Measurements from ENCODE around the gene ZNF710.
"Not testable (repeated sequence)": the region's sequence is repeated elsewhere in the genome, so short reads cannot be mapped to it uniquely, and the experiment has no call there.

Gene ZNF710

GRCh38 chr15:90062462-90062932 is 61.4 kb downstream of the ZNF710 start:
- H3K4me3 Mint-ChIP-seq: no peak overlapping the region
- H3K9me3 Mint-ChIP-seq: no peaks in the 10 kb centered on the region
- H3K27ac Mint-ChIP-seq: peak overlapping the region; percentile 76
- peaks cover 50% of the 10 kb centered on the region for H3K4me1 Mint-ChIP-seq (ENCODE audit: low read depth)
- peaks cover 10% of the 10 kb centered on the region for H3K36me3 Mint-ChIP-seq (ENCODE audit: low read depth)
- peak; percentile 49 for DNase-seq
- no peaks in the 10 kb centered on the region for H3K27me3 Mint-ChIP-seq

- H3K36me3 Mint-ChIP-seq (ENCODE audit: low read depth): peaks cover 15% of the 10 kb centered on the region
- peaks cover 45% of the 10 kb centered on the region for H3K4me1 Mint-ChIP-seq (ENCODE audit: low read depth)
- H3K27me3 Mint-ChIP-seq: no peaks in the 10 kb centered on the region
- DNase-seq: no peak
- no peaks in the 10 kb centered on the region for H3K9me3 Mint-ChIP-seq
- H3K4me3 Mint-ChIP-seq: no peak overlapping the region
- peak overlapping the region; percentile 76 for H3K27ac Mint-ChIP-seq
Measured at GRCh38 chr15:90062973-90063769, 62.0 kb downstream of the ZNF710 start.

DNA sequence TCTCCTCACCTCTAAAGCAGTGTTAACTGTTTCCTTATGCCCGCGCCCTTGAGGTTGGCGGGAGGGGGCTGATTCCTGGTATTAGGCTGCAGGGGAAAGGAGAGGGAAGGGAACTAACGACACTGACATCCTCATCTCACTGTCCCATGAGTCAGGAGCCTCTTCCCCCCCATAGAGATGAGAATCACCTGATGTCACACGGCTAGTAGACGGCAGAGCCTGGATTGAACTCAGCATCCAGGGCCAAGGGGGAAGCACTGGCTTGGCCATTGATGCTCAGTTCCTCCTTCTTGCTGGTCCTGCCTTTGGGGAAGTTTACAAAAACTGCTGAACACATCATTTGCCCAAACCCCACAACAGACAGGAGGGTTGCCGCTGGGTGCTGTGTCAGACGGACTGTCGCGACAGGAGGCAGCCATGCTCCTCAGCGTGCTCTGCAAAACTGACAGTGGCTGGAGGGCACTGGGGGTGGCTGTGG is 62.7 kb downstream of the ZNF710 start:
- H3K27ac Mint-ChIP-seq: peak overlapping the region; percentile 57
- no peaks in the 10 kb centered on the region for H3K9me3 Mint-ChIP-seq
- peaks cover 38% of the 10 kb centered on the region for H3K4me1 Mint-ChIP-seq (ENCODE audit: low read depth)
- no peaks in the 10 kb centered on the region for H3K27me3 Mint-ChIP-seq
- no peak for DNase-seq
- peaks cover 19% of the 10 kb centered on the region for H3K36me3 Mint-ChIP-seq (ENCODE audit: low read depth)
- H3K4me3 Mint-ChIP-seq: no peak overlapping the region

GRCh38 chr15:90064911-90065681 is 64.0 kb downstream of the ZNF710 start:
- peaks cover 26% of the 10 kb centered on the region for H3K4me1 Mint-ChIP-seq (ENCODE audit: low read depth)
- H3K27me3 Mint-ChIP-seq: no peaks in the 10 kb centered on the region
- H3K27ac Mint-ChIP-seq: no peak overlapping the region
- peaks cover 27% of the 10 kb centered on the region for H3K36me3 Mint-ChIP-seq (ENCODE audit: low read depth)
- H3K4me3 Mint-ChIP-seq: no peak overlapping the region
- H3K9me3 Mint-ChIP-seq: no peaks in the 10 kb centered on the region
- DNase-seq: no peak

DNA sequence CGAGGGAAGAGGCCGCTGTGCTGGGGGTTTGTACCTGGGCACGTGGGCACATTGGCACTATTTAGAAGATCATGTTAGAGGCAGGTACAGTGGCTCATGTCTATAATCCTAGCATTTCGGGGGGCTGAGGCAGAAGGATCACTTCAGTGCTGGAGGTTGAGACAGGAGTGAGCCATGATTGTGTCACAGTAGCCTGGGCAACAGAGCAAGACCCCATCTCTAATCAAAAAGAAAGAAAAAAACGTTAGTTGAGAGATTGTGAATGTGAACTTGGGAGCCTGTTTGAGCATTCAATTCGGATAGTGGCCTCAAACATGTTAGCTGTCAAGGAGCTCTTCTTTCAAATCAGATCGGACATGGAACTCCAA is 64.5 kb downstream of the ZNF710 start:
- Mint-ChIP-seq H3K27ac (peak overlapping the region; percentile 46), H3K4me1 (ENCODE audit: low read depth) (peaks cover 24% of the 10 kb centered on the region), H3K36me3 (ENCODE audit: low read depth) (peaks cover 27% of the 10 kb centered on the region), H3K9me3 (no peaks in the 10 kb centered on the region), H3K27me3 (no peaks in the 10 kb centered on the region), H3K4me3 (no peak overlapping the region)
- no peak for DNase-seq

- no peak overlapping the region for H3K27ac Mint-ChIP-seq
- no peaks in the 10 kb centered on the region for H3K27me3 Mint-ChIP-seq
- H3K36me3 Mint-ChIP-seq (ENCODE audit: low read depth): peaks cover 34% of the 10 kb centered on the region
- no peak for DNase-seq
- H3K4me3 Mint-ChIP-seq: no peak overlapping the region
- no peaks in the 10 kb centered on the region for H3K9me3 Mint-ChIP-seq
- H3K4me1 Mint-ChIP-seq (ENCODE audit: low read depth): peaks cover 17% of the 10 kb centered on the region
Measured at GRCh38 chr15:90067181-90067952, 66.2 kb downstream of the ZNF710 start.

- Mint-ChIP-seq H3K27me3 (no peaks in the 10 kb centered on the region), H3K4me1 (ENCODE audit: low read depth) (peaks cover 12% of the 10 kb centered on the region), H3K9me3 (no peaks in the 10 kb centered on the region), H3K4me3 (no peak overlapping the region), H3K27ac (no peak overlapping the region), H3K36me3 (ENCODE audit: low read depth) (peaks cover 41% of the 10 kb centered on the region)
- no peak for DNase-seq
Measured at GRCh38 chr15:90067953-90068606, 67.0 kb downstream of the ZNF710 start.

- not testable (repeated sequence) for H3K27me3 Mint-ChIP-seq, H3K4me3 Mint-ChIP-seq, DNase-seq, H3K27ac Mint-ChIP-seq, H3K9me3 Mint-ChIP-seq
- H3K36me3 Mint-ChIP-seq (ENCODE audit: low read depth): peaks cover 61% of the 10 kb centered on the region
- peaks cover 14% of the 10 kb centered on the region for H3K4me1 Mint-ChIP-seq (ENCODE audit: low read depth)
Measured at GRCh38 chr15:90070623-90071022, 69.5 kb downstream of the ZNF710 start.

DNA sequence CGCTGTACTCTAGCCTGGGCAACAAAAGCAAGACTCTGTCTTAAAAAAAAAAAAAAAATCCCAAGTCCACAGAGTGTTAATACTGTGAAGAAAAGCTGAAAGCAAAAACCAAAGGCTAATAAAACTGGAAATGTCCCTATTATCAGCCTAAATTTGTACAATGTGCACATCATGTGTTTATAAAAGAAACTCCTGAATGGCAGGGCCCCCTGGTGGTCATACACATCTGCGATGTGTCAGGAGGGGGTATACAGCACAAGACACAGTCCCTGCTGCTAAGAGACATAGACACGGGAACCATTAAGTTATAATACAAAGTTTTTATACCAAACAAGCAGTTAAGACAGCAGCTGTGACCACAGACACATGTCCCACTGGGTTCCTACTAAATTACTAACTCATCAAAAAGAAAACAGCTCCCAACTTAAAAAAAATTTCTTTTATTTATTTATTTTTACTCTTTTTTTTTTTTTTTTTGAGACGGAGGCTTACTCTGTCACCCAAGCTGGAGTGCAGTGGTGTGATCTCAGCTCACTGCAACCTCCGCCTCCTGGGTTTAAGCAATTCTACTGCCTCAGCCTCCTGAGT is 70.2 kb downstream of the ZNF710 start:
- Mint-ChIP-seq H3K27ac (no peak overlapping the region), H3K9me3 (no peaks in the 10 kb centered on the region), H3K36me3 (ENCODE audit: low read depth) (peaks cover 66% of the 10 kb centered on the region), H3K4me3 (no peak overlapping the region), H3K27me3 (no peaks in the 10 kb centered on the region), H3K4me1 (ENCODE audit: low read depth) (peaks cover 20% of the 10 kb centered on the region)
- DNase-seq: peak; percentile 79

- no peak for DNase-seq
- Mint-ChIP-seq H3K27me3 (no peaks in the 10 kb centered on the region), H3K36me3 (ENCODE audit: low read depth) (peaks cover 61% of the 10 kb centered on the region), H3K27ac (peak overlapping the region; percentile 44), H3K9me3 (no peaks in the 10 kb centered on the region), H3K4me1 (ENCODE audit: low read depth) (peaks cover 20% of the 10 kb centered on the region), H3K4me3 (no peak overlapping the region)
Measured at GRCh38 chr15:90072978-90073640, 72.0 kb downstream of the ZNF710 start.

DNA sequence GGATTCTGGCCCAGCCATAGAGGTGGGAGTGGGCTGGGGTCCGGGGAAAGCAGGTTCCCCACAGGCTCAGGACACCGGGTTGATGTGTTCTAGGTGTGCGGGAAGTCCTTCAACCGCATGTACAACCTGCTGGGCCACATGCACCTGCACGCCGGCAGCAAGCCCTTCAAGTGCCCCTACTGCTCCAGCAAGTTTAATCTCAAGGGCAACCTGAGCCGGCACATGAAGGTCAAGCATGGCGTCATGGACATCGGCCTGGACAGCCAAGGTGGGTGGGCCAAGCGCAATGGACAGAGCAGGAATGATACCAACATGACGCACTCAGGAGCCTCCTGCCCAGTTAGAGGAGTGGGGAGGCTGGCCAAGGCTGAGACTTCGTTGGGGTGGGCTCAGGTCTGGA is 72.9 kb downstream of the ZNF710 start:
- no peak overlapping the region for H3K4me3 Mint-ChIP-seq
- no peak overlapping the region for H3K27ac Mint-ChIP-seq
- H3K4me1 Mint-ChIP-seq (ENCODE audit: low read depth): peaks cover 20% of the 10 kb centered on the region
- no peak for DNase-seq
- H3K9me3 Mint-ChIP-seq: no peaks in the 10 kb centered on the region
- H3K27me3 Mint-ChIP-seq: no peaks in the 10 kb centered on the region
- H3K36me3 Mint-ChIP-seq (ENCODE audit: low read depth): peaks cover 64% of the 10 kb centered on the region

DNA sequence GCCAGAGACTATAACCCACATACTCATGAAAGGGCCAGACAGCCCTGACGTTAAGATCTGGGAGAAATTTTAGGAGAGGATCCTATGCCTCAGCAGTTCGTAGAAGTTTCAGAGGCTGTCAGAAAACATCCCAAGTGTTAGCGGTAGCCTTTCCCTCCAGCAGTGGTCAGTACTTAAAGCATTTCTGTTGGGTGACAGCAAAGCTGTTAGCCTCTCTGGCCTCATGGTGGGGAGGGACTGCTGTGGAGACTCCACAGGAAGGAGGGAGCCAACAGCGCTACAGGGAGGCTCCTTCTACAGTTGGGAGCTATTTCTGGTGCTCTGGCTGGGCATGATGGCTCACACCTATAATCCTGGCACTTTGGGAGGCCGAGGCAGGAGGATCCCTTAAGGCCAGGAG is 73.8 kb downstream of the ZNF710 start:
- no peaks in the 10 kb centered on the region for H3K9me3 Mint-ChIP-seq
- no peak overlapping the region for H3K4me3 Mint-ChIP-seq
- H3K4me1 Mint-ChIP-seq (ENCODE audit: low read depth): peaks cover 20% of the 10 kb centered on the region
- peak overlapping the region; percentile 83 for H3K27ac Mint-ChIP-seq
- H3K27me3 Mint-ChIP-seq: no peaks in the 10 kb centered on the region
- peaks cover 59% of the 10 kb centered on the region for H3K36me3 Mint-ChIP-seq (ENCODE audit: low read depth)
- no peak for DNase-seq

DNA sequence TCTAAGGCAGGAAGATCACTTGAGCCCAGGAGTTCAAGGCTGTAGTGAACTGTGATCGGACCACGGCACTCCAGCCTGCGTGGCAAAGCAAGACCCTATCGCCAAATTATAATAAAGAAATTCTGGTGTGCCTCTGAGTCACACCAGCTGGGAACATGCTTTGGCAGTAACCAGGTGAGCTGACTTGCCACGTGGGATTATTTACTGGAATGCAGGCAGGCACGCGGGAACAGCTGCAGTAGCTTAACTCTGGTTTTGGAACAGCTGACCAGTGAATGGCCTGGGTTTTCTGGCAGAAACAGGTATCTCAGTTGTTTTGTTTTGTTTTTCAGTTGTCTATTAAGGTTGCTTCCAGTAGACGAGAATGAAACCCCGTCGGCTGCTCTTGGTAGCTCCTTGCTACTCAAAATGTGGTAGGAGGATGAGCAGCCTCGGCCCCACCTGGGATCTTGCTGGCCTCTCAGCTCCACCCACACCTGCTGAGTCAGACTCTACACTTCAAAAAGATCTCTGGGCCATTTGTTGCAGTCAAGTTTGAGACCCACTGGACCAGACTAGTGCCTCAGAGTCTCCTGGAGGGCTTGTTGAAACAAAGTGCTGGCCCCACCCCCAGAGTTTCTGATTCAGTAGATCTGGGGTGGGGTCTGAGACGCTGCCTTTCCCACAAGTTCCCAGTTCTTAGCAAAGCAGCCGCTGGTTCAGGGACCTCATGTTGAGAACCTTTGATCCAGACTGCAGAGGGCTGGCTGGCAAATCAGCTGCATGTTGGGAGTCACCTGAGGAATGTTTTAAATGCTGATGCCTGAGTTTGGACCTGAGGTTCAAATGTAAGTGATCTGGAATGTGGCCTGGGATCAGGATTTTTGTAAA is 74.5 kb downstream of the ZNF710 start:
- Mint-ChIP-seq H3K4me1 (ENCODE audit: low read depth) (peaks cover 19% of the 10 kb centered on the region), H3K27me3 (no peaks in the 10 kb centered on the region), H3K27ac (peak overlapping the region; percentile 83), H3K9me3 (no peaks in the 10 kb centered on the region), H3K36me3 (ENCODE audit: low read depth) (peaks cover 64% of the 10 kb centered on the region), H3K4me3 (no peak overlapping the region)
- no peak for DNase-seq

Measured in activated T-cell treated with anti-CD3 and anti-CD28 coated beads, Interleukin-2, amount 50 U/mL, for 24 hours (primary cell).